Stimulated activated CD8-positive, alpha-beta memory T cell treated with anti-CD3 and anti-CD28 coated beads, Interleukin-12 subunit alpha, Interleukin-12 subunit beta, amount 100 ng/mL, for 24 hours (primary cell): Measurements from ENCODE around the gene SHQ1.

ENCODE experiments used
- DNase-seq: peaks from one replicate; pipeline ENCODE4 v3.0.0-alpha.2; 2020; ENCODE audit errors: extremely low read depth

SHQ1 gene

DNA sequence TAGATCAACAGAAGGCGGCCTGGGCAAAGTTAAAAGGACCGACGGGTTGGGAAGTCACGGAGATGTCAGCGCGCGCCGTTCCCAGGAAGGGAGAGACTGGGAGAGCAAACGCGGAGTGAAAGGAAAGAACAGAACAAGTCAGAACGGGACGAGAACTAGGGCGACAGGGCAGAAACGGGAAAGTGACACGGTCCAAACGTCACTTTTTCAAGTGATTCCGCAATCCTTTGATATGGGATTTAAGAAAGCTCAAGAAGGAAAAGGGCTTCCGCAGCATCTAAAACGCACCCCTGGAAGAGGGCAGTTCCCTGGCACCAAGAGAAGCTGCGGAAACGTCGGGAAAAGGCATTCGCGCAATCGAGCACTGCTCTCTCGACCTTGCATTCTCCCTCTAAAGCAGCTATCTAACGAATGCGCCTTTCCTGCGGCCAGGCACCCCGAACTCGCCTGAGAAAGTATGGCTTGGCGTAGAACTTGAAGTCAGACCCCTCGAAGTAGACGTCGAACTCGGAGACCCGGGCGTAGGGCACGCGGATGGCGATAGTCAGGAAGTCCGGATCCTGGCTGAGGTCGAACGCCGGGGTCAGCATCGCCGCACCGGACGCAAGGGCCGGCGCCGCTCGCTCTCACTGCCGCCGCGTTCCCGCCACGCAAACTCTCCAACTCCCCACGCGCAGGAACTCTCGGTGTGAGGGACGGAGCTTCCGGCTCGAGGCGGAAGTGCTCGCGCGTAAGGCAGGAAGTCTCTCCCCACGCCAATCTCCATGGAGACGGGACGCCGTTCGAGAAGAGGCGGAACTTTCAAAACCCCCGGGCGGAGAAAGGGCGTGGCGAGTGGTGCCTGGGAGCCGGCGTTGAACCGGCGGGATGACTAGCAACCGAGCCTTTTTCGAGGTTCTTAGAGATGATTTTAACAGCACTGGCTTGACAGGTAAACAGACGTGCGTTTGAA, at the start of gene SHQ1:
TSS of gene SHQ1 (minus strand) at position 695 of the 952 bp plus-strand sequence. CDS start at position 590, 105 bp downstream.
- DNase-seq, result peak; percentile 93

DNA sequence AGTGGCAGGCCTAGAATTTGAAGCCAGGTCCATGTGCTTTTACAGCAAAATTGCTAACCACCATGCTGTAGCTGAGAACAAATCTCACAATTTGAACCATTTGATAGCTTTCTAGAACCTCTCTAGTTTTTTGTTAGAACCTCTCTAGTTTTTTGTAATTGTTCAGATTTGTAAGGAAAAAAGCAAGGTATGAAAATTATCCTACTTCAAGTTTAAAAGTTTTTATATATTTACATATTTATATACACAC, 49.4 kb upstream of the SHQ1 start:
- no peak for DNase-seq

DNA sequence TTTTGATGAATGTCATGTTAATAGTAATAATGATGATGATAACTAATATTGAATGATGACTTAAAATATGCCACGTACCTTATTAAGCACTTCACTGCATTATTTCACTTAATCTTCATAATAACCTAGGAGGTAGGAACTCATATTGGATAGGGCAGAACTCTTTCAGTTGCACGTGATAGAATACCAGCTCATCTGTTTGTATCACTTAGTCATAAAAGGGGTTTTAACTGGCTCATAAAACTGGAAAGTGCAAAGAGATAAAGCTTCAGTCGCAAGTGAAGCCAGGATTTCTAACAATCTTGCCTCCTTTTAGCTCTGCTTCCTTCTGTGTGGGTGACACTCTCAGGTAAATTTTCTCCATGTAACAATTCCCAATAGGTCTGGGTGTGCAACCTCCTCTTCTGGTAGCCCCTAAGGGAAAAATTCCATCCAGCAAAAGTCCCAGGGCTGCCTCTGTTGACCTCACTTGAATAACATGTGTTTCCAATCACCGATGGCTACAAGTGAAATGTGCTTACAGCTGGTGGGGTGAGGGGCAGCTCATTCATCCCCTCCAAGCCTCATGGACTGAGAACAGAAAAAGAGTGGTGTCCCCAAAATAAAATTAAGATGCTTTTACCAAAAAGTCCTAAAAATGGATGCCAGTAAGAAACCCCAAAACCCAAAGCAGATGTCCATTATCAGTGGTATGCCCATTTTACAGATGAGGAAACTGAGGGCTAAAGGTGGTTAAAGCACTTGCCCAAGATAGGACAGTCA, 48.9 kb upstream of the SHQ1 start:
- no peak for DNase-seq

DNA sequence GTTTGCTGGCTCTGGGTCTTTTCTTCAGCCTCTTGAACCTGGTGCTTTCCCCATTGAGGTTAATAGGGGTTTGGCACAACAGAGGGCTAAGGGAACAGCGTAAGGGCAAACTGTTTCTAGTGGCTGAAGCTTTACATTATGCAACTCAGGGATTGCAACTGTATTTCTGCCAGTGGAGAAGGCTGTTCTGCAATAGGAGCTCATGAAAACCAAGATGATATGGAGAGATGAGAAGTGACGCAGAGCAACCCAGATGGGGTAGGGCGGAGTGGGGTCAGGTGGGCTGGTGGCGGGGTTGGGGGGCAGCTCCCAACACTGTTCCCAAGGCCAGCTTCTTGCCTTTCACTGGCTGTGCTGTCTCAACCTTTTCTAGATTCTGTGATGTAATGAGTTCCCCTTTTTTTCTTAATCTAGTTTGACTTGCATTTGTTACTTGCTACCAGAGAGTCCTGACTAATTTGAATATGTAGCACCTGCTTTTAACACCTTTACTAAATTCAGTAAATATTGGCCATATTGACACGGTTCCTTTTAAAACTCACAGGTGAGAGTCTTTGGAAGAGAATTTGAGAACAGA, 46.8 kb upstream of the SHQ1 start:
- DNase-seq, result no peak

DNA sequence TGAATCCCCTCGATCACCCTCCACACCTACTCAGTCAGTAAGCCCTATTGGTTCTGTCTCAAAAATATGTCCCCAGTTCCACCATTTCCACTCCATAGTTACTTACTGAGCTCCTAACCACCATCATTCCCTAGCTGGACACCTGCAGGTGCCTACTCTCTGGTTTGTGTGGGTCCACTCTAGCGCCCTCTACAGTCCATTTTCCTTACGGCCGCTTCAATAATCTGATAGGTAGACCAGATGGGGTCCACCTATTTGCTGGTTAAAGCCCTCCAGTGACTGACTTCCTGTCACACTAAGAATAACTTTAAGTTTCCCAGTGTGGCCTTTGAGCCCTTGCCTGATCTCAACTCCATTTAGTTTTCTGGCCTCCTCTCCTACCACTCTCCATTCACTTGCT, 44.6 kb upstream of the SHQ1 start:
- DNase-seq, result no peak

DNA sequence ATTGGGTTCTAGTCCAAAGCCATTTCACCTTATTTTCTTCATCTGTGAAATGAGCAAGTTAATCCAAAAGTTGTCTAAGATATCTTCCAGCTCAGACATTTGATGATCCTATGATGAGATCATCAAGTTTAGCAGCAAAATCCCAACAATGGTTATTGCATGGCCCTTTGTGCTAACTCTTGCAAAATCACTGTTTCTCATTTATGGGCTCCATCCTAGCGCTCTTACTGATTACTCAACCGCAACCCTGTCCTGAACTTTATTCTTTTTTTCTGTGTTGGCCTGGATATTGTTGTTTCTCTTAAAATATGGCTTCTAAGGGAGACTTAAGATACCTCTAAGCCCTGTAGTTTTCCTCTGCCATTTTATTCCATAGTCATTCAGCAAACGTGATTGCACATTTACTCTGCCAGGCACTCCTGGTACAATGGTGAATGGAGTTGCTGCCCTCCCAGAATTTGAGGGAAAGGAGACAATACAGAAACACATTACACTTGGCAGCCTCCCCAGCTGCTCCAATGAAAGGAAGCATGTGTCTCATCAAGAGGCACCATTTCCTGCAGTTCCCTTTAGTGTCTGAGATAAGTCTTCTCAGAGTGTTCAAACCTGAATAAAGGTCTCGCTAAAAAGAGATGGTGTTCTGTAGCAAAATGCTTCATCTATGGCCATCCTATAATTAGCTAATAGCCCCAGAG, 44.0 kb upstream of the SHQ1 start:
- DNase-seq, result no peak

DNA sequence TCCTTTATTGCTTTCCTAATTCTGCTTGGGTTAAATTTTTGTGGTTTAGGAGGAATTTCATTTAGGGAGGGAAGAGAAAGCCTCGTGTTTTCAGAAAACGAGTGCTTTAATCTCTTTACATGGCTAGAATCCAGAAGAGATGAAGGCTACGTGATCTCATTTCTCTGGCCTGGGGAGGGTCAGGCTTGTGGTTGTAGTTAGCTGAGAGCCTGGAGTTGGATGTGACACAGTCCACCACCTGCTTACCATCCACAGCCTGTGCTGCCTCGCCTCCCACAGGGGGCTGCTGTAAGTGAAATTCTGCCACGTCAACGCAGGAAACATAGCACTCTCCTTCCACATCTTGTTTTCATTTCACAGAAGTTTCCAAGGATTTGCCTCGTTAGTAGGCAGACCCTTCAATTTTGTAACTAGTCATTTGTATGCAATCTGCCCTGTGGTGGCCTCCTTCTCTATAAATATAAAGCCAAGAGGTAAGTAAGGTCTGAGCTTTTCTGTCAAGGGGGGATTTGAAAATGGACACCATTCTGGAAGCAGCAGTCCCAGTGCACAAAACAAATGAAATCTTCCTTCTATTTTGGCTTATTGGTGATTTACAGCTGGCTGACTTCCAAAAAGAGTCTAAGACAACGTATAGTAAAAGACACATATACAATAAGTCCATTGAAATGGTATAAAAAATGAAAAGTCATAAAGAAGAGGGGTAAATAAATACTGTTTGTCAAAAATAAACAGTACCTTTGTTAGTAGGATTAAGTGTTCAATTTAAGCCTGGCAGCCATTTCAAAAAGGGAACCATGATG, 43.0 kb upstream of the SHQ1 start:
- no peak for DNase-seq

DNA sequence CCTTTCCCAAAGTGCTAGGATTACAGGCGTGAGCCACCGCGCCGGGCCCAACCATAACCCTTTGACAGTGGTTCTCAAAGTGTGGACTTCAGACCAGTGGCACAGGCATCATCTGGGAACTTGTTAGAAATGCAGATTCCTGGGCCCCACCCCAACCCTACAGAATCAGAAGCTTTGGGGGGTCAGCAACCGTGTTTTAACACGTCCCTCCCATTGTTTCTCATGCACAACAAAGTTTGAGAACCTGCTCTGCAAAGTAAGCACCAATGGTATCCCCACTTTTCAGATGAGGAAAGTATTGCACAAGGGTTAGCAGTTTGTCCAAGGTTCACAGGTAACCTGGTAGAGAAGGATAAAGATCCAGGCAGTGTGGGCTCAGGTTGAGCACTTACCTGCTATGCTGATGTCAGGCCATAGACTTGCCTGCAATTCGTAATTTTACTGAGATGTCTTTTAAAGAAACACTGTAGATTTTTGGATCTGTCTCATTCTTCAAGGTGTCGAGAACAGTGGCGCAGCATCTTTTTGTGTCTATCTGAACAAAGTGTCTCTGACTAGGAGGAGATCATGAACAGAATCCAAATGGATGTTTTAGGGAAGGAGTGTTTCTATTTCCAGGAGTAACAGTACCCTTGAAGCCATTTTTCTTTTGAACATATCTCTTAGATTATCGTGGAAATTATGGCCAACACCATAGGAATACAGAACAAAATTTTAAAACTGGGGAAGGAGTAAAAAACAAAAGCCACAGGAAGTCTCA, 42.1 kb upstream of the SHQ1 start:
- DNase-seq, result no peak

DNA sequence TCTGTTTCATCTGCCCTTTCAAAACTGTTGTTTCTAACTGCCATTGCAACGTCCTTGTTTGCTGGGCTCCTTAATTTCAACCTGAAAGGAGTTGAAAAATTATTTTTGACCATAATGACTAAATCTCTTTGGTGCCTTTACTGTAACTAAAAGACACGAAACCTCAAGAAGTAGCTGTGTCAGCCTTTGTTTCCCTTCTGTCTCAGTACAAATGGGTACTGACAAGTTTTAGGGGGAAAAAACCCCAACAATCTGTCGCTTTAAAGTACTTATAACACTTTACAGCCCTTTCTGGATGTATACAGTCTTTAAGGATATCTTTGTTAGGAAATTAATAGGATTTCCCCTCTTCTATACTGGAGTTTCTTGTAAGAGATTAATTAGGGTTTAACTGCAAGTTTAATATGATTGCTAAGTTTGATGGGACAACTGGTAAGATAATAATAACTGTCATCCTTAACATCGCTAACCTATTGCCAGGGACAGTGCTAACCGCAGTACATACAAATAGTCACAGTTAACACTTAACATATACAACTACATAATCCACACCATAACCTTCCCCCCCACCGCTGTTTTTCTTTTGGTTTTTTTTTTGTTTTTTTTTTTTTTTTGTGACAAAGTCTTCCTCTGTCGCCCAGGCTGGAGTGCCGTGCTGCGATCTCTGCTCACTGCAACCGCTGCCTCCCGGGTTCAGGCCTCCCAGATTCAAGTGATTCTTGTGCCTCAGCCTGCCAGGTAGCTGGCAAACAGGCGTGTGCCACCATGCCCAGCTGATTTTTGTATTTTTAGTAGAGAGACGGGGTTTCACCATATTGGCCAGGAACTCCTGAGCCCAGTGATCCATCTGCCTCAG, 41.3 kb upstream of the SHQ1 start:
- DNase-seq, result no peak

DNA sequence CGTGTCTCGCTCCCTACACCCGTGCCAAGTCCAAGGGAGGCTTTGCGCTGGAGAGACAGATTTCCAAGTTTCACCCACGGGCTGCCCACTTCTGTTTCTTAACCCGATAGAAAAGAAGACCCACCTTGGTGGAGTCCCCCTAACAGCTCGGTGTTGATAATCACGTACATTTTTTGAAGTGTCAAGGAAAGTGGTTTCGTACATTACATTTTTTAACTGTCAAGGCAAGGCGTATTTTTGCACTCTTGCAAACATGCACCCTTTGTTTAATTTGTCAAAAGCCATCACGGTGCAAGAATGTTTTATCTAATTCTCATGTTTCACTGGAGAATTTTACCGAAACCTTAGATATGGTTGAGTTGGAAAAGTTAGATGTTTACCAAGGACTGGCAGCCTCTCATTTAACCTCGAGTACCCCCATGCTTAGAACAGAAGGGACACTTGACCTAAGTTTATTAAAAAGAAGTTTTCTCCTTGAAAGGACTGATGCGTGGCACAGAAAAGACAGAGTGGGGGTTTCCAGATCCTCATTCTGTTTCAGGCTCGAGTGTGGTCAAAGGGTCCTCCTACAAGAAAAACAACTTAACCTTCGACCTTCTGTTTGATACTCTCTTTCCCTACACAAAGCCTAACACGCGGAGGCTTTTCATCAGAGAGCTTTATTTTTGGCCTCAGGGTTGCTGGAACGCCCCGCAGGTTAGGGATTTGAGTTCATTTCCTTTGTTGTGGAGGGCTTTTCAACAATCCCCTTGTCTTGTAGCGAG, 40.5 kb upstream of the SHQ1 start:
- DNase-seq, result no peak

DNA sequence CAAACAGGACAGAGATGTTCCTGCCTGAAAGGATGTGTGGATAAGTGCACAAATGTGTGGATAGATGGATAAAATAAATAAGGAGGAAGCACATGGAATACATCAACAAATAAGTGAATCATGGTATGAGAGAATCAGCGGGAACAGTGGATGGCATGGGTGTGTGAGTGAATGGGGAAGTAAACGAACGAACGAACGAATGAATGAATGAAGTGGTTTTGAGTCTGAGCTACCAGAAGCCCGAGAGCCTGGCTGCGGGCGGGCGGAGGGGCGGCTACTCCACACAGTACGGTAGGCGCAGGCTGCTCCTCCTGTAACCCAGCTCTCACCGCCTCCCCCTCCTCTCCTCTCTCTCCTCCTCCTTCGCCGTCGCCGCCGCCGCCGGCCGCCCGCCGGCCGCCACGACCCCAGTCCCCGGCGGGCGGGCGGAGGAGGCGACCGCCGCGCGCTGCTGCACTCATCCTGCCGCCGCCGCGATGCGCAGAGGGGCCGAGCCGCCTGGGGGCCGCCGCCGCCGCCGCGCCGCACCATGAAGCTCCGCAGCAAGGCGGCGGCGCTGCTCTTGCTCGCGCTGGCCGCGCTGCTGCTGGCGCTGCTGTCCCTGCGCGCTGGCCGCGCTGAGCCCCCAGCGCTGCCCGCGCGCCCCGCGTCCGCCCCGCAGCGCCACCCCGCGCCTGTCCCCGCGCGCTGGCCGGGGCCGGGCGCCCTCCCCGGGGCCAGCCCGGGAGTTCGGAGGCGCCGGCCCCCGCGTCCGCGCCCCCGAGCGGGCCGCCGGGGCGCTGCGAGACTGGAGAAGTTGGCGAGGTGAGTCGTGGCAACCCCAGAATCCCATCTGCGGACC, 39.7 kb upstream of the SHQ1 start, which contains the start of gene GXYLT2:
TSS of gene GXYLT2 (plus strand) at position 342 of the 841 bp plus-strand sequence. CDS start at position 530, 188 bp downstream.
- no peak for DNase-seq

DNA sequence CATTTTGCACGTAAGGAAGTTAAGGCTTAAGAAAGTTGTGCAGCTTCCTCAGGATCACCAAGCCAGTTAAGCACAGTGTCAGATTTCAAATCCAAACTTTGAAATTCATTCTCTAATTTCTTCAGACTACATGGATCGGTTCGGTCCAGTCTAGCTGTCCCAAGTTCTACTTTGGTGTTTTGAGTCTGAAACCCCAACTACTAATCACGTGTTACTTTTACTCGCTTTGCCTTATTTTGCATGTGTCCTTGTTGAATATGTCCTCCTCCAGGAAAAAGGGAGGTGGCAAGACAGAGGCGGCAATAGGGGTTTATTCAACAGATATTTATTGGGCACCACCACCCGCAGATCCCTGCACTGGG, 39.1 kb upstream of the SHQ1 start:
- no peak for DNase-seq

DNA sequence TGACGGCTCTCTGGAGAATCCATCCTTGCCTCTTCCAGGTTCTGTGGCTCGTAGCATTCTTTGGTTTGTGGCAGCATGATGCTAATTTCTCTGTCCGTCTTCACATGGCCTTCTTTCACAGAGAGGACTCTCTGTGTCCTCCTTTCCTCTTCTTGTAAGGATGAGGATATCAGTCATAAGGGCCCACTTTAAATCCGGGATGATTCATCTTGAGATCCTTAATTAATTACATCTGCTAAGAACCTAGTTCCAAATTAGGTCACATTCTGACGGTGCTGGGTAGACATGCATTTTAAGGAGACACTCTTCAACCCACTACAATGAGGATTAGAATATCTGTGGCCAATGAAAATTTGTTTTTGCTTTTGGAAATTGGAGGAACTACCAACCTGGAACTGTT, 23.9 kb upstream of the SHQ1 start:
- no peak for DNase-seq

DNA sequence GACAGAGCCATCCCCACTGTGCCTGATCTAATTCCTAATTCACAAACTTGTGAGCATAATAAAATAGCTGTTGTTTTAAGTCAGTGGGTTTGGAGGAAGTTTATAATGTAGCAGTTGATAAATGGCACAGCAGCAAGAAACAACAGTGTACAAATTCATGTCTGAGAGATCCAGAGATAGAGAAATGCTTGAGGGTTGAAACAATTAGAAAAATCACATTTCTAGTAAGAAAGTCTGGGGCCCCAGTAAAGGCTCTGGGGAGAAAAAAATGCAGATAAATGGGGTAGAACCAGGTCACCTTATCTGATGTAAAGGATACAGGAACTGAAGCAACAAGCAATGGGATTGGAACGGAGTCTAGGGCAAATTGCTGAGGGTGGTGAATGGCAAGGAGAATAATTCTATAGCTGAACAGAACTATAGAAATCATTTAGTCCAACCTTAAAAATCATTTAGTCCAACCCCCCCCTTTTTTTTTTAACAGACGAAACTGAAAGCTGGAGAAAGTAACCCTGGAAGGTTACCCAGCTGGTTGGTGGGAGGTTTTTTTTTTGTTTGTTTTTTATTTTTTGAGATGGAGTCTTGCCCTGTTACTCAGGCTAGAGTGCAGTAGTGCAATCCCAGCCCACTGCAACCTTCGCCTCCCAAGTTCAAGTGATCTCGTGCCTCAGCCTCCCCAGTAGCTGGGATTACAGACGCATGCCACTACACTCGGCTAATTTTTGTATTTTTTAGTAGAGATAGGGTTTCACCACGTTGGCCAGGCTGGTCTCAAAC, 14.3 kb upstream of the SHQ1 start:
- no peak for DNase-seq

DNA sequence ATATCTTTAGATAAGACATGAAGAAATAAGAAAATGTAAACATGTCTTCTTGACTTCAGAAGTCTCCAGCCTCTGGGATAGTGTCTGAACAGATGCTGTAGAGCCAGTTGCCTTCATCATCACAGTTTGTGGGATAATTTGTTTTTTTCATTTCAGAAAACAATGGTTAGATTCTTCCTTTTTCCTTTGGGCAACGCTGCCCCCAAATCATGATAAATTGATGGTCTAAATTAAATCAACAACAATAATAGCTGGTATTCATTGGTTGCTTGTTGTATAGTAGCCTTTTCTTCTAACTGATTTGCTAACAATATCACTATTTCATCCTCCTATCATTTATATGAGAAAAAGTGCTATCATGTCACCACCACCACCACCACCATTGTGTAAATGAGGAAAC, 12.6 kb upstream of the SHQ1 start:
- DNase-seq, result no peak

DNA sequence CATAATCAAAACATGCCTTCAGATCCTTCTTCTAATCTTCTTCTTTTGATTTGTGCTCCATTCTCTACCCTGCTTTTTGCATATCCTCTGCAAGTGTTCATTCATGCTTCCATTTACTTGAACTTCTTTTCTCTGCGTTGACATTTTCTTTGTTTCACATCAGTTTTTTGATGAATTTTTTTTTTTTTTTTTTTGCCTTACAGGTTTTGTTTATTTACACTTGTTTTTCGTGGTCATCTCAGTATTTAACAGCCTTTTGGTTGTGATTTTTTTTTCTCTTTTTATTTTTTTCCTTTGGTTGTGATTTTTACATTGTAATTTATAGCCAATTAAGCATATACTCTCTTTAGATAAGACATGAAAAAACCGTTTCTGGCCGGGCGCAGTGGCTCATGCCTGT, 11.8 kb upstream of the SHQ1 start:
- DNase-seq, result no peak

DNA sequence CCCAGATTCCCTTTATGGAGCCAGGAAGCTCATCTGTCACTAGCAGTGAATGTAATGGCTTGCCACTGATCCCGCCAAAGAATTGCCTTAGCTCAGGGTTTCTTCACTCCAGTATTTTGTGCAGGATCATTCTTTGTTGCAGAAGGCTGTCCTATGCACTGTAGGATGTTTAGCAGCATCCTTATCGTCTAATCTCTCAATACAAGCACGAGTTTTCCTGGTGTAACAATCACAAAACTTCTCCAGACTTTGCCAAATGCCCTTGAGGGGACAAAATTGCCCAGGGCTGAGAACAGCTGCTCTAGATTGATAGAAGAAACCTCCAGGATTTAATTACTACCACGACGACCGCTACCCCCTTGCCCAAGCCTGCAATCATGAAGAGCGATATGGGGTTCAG, 6.8 kb upstream of the SHQ1 start:
- DNase-seq, result no peak
